GM20431 (cell line): ENCODE data around the gene TM9SF2.
"Not testable (repeated sequence)": the region's sequence is repeated elsewhere in the genome, so short reads cannot be mapped to it uniquely, and the experiment has no call there.

ENCODE experiments used
- in situ Hi-C: fragments of 300-500 bp; cut with MseI, MboI; formaldehyde crosslinking; loops from one replicate; pipeline ENCODE4 v1.15.0; 2020; ENCODE audit warnings: low sequenced_read_pairs; ENCODE audit not compliant: unreplicated experiment

TM9SF2 gene

GRCh38 chr13:99527301-99527700, 26.0 kb downstream of the TM9SF2 start:
- in situ Hi-C loops = no loop called here

- in situ Hi-C loops = no loop called here
Measured at GRCh38 chr13:99528547-99528946, 27.3 kb downstream of the TM9SF2 start.

GRCh38 chr13:99536023-99536422, 34.8 kb downstream of the TM9SF2 start:
- in situ Hi-C loops = no loop called here

GRCh38 chr13:99540530-99540929, 39.3 kb downstream of the TM9SF2 start:
- in situ Hi-C loops = no loop called here

GRCh38 chr13:99542788-99543406, 41.6 kb downstream of the TM9SF2 start:
- in situ Hi-C loops = no loop called here

GRCh38 chr13:99545361-99545760, 44.1 kb downstream of the TM9SF2 start:
- in situ Hi-C loops = no loop called here

- in situ Hi-C loops = no loop called here
Measured at GRCh38 chr13:99545979-99546378, 44.7 kb downstream of the TM9SF2 start.

GRCh38 chr13:99546878-99547277, 45.6 kb downstream of the TM9SF2 start:
- in situ Hi-C loops = no loop called here

GRCh38 chr13:99548448-99548847, 47.2 kb downstream of the TM9SF2 start:
- in situ Hi-C loops = no loop called here

GRCh38 chr13:99553033-99553432, 51.8 kb downstream of the TM9SF2 start:
- in situ Hi-C loops = no loop called here

GRCh38 chr13:99555149-99555548, 53.9 kb downstream of the TM9SF2 start:
- in situ Hi-C loops = no loop called here

GRCh38 chr13:99556867-99557443, 55.7 kb downstream of the TM9SF2 start:
- in situ Hi-C loops = no loop called here

GRCh38 chr13:99558570-99559180, 57.4 kb downstream of the TM9SF2 start:
- in situ Hi-C loops = no loop called here

GRCh38 chr13:99559560-99559959, 58.3 kb downstream of the TM9SF2 start:
- in situ Hi-C loops = no loop called here

GRCh38 chr13:99563404-99563803, 62.1 kb downstream of the TM9SF2 start:
- in situ Hi-C loops = no loop called here

- in situ Hi-C loops = no loop called here
Measured at GRCh38 chr13:99564386-99564785, 63.1 kb downstream of the TM9SF2 start.

- in situ Hi-C loops = no loop called here
Measured at GRCh38 chr13:99565478-99566124, 64.3 kb downstream of the TM9SF2 start.

GRCh38 chr13:99566125-99567083, 65.1 kb downstream of the TM9SF2 start:
- in situ Hi-C loops = no loop called here

GRCh38 chr13:99568901-99569300, 67.6 kb downstream of the TM9SF2 start:
- in situ Hi-C loops = not testable (repeated sequence)

- in situ Hi-C loops = no loop called here
Measured at GRCh38 chr13:99572131-99572530, 70.9 kb downstream of the TM9SF2 start.
